Measurements from ENCODE around the gene RBP7. TPM values are rescaled to one million over a fixed set of nuclear protein-coding genes. Genes with fewer than 3 reads are reported as not detected.
"Not testable (repeated sequence)": the region's sequence is repeated elsewhere in the genome, so short reads cannot be mapped to it uniquely, and the experiment has no call there.

Gene RBP7
- polyA plus RNA-seq, 3 donors: 29.2 to 33.2 (median 31.0) TPM

GRCh38 chr1:10028956-10029500 lies 32.0 kb downstream of the RBP7 start:
- DNase-seq (ENCODE audit: low read depth in 3 of 3, low spot score in 2 of 3): not testable (repeated sequence)

DNA sequence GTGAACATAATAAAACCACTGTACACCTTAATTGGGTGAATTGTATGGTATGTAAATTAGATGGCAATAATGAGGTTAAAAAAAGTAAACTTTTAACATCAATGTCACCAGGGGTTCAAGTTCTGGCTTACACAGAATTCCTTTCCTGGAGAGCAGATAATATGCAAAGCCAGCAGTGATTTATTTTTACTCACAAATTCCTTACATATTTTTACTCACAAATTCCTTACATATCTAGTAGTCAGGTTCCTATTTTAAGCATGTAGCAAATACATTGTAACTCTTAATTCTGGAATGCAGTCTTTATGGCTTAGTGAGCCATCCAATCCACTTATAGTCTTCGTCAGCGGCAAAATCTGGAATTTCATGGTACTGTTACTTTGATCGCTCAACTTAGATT lies 34.4 kb downstream of the RBP7 start:
- DNase-seq (ENCODE audit: low read depth in 3 of 3, low spot score in 2 of 3): no peak

GRCh38 chr1:10032590-10033358 lies 35.7 kb downstream of the RBP7 start, which contains the start of gene UBE4B:
Gene UBE4B (plus strand): TSS chr1:10032958. CDS start chr1:10033671, 713 bp downstream.
- DNase-seq (ENCODE audit: low read depth in 3 of 3, low spot score in 2 of 3): peak; percentile 93 to 97 (median 96)

DNA sequence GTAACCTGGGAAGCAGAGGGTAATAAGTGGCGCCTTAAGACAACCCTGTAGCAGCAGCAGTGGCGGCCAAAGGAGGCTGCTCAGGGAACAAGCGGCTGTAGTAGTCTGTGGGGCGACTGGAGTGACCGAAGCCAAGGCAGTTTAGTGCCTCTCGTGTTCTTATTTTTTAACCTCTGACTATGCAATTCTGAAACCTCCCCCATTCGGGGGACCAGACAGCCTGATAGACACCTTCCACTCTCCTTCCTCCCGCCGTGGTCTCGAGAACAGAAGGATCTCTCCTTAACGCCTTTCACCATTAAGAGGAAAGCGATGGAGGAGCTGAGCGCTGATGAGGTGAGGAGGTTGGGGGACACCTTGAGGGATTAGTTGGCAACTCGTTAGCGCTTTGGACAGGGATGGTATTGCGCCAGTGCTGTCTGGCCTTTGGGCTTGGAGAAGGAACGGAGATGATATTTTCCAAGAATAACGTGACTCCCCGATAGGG lies 36.4 kb downstream of the RBP7 start:
- no peak for DNase-seq (ENCODE audit: low read depth in 3 of 3, low spot score in 2 of 3)

- DNase-seq (ENCODE audit: low read depth in 3 of 3, low spot score in 2 of 3): no peak
Observed at GRCh38 chr1:10042746-10043145, 45.7 kb downstream of the RBP7 start.

- no peak for DNase-seq (ENCODE audit: low read depth in 3 of 3, low spot score in 2 of 3)
Observed at GRCh38 chr1:10045480-10046355, 48.7 kb downstream of the RBP7 start.

- no peak for DNase-seq (ENCODE audit: low read depth in 3 of 3, low spot score in 2 of 3)
Observed at GRCh38 chr1:10046356-10047085, 49.5 kb downstream of the RBP7 start.

- DNase-seq (ENCODE audit: low read depth in 3 of 3, low spot score in 2 of 3): no peak
Observed at GRCh38 chr1:10048601-10049000, 51.6 kb downstream of the RBP7 start.

DNA sequence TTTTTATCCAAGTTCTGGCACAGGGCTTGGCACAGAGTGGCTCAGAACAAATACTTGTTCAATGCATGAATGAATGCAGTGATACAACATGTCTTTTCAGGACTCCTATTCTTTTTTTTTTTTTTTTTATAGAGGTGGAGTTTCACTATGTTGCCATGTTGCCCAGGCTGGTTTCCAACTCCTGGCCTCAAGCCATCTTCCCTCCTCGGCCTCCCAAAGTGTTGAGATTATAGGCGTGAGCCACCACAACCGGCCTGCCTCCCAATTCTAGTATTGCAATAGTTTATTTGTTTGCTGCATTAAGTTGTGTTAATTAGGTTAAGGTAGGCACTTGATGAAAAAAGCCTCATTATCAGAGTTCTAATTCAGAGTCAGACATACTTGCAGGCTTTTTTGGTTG lies 53.6 kb downstream of the RBP7 start:
- no peak for DNase-seq (ENCODE audit: low read depth in 3 of 3, low spot score in 2 of 3)

DNA sequence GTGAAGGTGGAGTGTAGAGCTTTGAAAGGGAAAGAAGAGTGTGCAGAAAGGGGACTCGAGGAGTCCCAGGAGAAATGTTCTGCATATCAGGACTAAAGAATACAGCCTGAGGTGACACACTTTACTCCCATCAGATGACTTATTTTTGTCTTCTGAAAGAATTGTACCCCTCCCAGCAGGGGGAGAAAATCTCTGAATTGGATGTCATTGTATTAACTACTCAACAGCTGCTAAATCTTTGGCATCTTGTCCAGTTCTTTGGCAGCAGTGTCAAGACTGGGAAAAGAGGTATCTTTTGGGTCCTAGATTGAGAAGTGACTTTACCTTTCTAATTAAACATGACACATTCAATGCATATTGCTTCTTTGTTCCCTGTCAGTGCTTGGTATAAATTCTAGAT lies 54.6 kb downstream of the RBP7 start:
- no peak for DNase-seq (ENCODE audit: low read depth in 3 of 3, low spot score in 2 of 3)

GRCh38 chr1:10052347-10052746 lies 55.3 kb downstream of the RBP7 start:
- no peak for DNase-seq (ENCODE audit: low read depth in 3 of 3, low spot score in 2 of 3)

DNA sequence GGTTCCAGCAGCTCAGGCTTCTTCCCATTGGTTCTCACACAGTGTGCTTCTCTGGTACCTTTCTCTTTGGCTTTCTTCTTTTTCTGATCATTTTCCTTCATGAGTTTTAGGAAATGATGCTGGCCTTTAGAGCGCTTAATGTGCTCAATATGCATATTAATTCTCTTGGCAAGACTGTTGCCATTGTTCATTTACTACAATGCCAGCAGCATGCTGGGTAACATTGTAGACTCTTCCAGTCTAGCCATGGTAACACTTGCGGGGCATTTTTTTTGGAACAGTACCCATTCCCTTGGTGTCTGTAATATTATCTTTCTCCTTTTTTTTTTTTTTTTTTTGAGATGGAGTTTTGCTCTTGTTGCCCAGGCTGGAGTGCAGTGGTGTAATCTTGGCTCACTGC lies 57.4 kb downstream of the RBP7 start:
- DNase-seq (ENCODE audit: low read depth in 3 of 3, low spot score in 2 of 3): no peak

DNA sequence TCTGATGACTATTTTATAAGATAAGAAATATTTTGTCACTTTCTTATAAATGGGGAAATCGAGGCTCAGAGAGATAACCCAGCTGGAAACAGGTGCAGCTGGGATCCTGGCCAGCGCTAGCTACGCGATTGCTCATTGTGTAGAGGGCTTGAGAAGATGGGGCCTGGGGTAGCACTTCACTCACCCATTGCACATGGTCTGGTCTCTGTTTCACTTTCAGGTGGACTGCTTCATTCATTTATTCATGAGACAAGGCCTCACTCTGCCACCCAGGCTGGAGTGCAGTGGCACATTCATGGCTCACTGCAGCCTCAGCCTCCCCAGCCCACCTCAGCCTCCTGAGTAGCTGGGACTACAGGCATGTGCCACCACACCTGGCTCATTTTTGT lies 59.6 kb downstream of the RBP7 start:
- DNase-seq (ENCODE audit: low read depth in 3 of 3, low spot score in 2 of 3): no peak

- DNase-seq (ENCODE audit: low read depth in 3 of 3, low spot score in 2 of 3): no peak
Observed at GRCh38 chr1:10057343-10057742, 60.3 kb downstream of the RBP7 start.

GRCh38 chr1:10057796-10058195 lies 60.8 kb downstream of the RBP7 start:
- no peak for DNase-seq (ENCODE audit: low read depth in 3 of 3, low spot score in 2 of 3)

- DNase-seq (ENCODE audit: low read depth in 3 of 3, low spot score in 2 of 3): no peak
Observed at GRCh38 chr1:10059342-10059718, 62.3 kb downstream of the RBP7 start.

DNA sequence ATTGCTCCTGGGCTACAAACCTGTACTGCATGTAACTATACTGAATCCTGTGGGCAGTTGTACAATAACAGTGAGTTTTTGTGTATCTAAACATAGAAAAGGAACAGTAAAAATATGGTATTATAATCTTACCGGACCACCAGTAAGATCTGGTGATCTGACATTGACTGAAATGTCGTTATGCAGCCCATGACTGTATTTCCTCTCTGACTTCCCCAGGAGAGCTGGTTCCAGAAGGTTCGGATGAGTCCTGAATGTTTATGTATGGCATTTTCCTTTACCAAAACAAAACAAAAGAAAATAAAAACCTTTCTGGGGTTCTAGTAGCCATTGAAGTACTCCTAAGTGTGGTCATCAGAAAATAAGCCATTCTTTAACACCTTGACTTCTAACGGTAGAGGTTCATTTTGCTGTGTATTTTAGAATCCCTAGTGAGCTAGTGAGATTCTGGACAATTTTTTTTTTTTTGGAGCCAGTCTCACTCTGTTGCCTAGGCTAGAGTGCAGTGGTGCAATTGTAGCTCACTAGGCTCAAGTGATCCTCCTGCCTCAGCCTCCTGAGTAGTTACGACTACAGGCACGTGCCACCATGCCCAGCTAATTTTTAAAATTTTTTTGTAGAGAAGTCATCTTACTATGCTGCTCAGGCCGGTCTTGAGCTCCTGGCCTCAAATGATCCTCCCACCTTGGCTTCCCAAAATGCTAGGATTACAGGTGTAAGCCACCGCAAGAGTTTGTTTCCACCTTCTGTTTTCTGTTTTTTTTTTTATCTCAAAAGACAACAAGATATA lies 63.5 kb downstream of the RBP7 start:
- DNase-seq (ENCODE audit: low read depth in 3 of 3, low spot score in 2 of 3): no peak

- DNase-seq (ENCODE audit: low read depth in 3 of 3, low spot score in 2 of 3): no peak
Observed at GRCh38 chr1:10061276-10061675, 64.2 kb downstream of the RBP7 start.

DNA sequence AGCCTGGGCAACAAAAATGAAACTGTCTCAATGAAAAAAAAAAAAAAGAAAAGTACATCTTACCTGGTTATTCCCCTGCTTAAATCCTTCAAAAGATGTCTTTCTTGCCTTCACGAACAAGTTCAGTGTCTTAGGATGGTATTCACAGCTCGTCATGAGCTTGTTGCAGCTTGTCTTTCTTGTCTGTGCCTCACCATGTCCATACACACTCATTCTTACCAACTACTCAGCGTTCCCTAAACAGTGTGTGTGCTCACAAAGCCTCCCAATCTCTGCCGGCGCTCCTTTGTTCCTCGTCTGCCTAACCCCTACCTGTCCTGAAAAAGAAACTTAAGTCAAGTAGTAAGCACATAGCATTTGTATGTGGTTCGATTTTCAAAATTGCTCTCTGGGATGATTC lies 66.8 kb downstream of the RBP7 start:
- DNase-seq (ENCODE audit: low read depth in 3 of 3, low spot score in 2 of 3): no peak

All from right renal cortex interstitium (tissue), 3 donors.